Activated T-cell treated with anti-CD3 and anti-CD28 coated beads for 4 hours (primary cell): ENCODE measurements around the gene FAT1.
"Not testable (repeated sequence)": the region's sequence is repeated elsewhere in the genome, so short reads cannot be mapped to it uniquely, and the experiment has no call there.

ENCODE experiments used
- DNase-seq: peaks from one replicate; pipeline ENCODE4 v3.0.0-alpha.2; 2020

Gene FAT1, protein sequence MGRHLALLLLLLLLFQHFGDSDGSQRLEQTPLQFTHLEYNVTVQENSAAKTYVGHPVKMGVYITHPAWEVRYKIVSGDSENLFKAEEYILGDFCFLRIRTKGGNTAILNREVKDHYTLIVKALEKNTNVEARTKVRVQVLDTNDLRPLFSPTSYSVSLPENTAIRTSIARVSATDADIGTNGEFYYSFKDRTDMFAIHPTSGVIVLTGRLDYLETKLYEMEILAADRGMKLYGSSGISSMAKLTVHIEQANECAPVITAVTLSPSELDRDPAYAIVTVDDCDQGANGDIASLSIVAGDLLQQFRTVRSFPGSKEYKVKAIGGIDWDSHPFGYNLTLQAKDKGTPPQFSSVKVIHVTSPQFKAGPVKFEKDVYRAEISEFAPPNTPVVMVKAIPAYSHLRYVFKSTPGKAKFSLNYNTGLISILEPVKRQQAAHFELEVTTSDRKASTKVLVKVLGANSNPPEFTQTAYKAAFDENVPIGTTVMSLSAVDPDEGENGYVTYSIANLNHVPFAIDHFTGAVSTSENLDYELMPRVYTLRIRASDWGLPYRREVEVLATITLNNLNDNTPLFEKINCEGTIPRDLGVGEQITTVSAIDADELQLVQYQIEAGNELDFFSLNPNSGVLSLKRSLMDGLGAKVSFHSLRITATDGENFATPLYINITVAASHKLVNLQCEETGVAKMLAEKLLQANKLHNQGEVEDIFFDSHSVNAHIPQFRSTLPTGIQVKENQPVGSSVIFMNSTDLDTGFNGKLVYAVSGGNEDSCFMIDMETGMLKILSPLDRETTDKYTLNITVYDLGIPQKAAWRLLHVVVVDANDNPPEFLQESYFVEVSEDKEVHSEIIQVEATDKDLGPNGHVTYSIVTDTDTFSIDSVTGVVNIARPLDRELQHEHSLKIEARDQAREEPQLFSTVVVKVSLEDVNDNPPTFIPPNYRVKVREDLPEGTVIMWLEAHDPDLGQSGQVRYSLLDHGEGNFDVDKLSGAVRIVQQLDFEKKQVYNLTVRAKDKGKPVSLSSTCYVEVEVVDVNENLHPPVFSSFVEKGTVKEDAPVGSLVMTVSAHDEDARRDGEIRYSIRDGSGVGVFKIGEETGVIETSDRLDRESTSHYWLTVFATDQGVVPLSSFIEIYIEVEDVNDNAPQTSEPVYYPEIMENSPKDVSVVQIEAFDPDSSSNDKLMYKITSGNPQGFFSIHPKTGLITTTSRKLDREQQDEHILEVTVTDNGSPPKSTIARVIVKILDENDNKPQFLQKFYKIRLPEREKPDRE (N-terminal part only)

DNA sequence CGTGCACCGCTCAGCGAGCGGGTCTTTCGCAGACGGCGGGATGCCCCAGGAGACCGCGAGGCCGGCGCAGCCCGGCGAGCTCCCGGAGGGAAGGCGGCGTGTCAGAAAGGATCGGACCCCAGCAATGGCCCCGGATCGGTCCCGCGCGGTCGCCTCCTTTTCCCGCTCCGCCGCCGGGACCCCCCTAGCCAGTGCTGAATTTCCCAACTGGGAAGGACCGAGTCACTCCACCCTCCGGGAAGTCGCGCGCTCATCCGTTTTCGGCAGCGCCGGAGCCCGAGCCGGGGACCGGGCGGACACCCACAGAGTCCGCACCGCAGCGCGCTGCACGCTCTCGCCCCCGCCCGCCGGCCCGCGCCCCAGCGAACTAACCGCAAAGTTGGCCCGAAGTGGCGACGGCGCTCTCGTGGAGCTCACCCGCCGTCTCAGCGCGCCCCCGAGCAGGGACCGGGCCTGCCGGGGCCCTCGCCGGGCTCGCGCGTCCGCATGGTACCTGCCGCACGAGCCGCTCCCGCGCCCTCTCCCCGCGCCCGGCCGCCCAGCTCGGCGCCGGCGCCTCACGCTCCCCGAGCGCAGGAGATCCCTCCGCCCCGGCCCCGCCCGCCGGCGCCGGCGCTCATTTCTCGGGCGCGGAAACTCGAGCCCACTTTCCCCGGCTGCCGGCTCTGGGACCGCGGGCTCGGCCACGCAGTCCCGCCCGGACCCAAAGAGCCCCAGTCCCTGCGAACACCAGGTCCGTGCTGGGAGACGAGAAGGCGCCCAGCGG lies at the start of gene FAT1:
FAT1 (minus strand) TSS at position 565 of the 766 bp plus-strand sequence. CDS start 14,029 bp downstream, outside the sequence.
- no peak for DNase-seq

DNA sequence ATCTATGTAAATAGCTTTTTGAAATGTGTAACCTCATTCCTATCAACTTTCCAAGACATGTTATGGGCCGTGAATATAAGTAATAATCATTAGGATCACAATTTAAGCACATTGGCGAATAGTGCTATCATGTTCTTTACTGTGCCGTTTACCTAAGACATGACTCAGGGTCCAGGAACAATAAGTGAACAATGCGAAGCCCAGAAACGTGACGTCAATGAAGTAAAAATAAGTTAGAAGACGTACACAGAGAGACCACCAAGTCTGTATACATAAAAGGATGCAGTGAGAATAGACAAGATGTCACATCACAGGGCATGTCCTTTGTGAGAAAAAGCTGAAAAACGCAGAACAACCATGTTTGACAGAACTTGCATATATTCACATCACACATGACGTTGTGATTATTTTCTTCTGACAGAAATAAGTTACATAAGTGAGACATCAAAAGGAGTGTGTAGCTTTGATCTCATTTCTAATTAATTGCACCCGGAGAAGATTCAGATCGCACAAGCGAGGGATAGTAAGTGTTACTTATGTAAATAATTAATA lies 49.4 kb upstream of the FAT1 start:
- no peak for DNase-seq

GRCh38 chr4:186771624-186772023 lies 48.0 kb upstream of the FAT1 start:
- DNase-seq, result no peak

- DNase-seq, result no peak
Observed at GRCh38 chr4:186770481-186771175, 47.0 kb upstream of the FAT1 start.

- no peak for DNase-seq
Observed at GRCh38 chr4:186767794-186768193, 44.1 kb upstream of the FAT1 start.

DNA sequence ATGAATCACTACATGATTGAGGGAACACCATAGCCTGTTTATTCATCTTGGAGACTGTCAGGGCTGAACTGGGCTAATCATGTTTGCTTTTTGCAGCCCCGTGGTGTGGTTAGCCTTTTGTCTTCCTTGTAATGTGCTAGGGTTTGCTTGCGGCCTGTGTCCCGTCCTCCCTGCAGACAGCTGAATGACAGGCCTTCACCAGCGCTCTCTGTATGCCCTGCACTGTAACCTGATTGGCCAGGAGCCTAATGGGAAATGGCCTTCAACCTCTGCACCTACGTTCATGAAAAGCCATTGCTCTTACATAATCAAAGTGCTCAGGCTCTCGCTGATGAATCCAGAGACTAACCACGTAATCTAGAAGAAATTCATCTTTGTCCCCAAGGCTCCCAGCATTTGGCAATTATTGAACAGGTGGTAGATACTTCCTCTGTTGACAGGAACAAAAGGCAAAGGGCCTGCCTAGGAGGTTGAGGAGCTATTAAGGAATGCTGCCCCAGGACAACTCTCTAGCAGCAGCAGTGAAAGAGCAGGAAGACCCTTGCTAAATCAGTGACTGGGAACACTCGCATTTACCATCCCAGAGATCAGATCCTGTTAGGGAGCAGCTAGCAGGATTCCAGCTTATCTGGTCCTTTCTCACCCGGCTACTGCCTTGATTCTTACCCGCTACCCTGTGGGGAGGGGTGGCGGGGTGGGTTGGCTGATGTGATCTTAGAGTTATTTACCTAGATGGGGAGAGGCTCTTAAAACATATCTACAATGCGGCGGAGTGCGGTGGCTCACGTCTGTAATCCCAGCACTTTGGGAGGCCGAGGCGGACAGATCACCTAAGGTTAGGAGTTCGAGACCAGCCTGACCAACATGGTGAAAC lies 42.3 kb upstream of the FAT1 start:
- no peak for DNase-seq

DNA sequence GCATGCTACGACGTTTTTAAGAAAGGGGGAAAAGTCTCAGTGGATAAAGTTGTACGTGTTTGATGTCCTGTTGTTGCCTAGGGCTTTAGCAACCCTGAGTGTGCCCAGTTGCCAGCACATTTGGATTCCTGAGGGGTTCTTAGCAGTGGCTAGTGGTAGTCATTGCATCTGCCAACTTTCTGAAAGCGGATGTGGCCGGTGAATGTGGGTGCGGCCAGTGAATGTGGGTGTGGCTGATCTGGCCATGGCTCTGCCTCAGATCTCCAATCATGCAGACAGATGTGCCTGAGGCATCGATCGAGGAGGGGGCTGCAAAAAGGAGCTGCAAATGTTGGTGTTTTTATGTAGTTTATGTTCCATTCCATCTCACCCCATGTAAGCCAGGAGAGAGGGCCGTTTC lies 41.5 kb upstream of the FAT1 start:
- DNase-seq, result no peak

- no peak for DNase-seq
Observed at GRCh38 chr4:186764457-186764856, 40.8 kb upstream of the FAT1 start.

DNA sequence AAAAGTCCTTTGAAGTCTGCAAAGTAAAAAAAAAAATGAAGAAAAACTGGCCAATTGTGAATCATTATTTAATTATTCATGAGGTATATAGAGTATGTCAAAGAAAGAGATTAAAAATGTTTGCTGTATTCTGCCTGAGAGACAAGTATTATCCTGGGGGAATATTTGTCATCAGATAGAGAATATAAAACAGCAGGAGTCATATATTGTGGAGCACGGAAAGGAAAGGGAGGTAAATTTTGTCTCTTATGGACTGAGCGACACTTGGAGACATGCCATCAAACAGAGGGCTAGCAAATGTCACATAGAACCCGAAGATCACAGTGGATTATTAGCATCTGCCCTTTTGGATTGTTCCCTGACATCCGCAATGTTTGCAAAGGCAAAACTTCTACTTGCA lies 39.2 kb upstream of the FAT1 start:
- DNase-seq, result no peak

DNA sequence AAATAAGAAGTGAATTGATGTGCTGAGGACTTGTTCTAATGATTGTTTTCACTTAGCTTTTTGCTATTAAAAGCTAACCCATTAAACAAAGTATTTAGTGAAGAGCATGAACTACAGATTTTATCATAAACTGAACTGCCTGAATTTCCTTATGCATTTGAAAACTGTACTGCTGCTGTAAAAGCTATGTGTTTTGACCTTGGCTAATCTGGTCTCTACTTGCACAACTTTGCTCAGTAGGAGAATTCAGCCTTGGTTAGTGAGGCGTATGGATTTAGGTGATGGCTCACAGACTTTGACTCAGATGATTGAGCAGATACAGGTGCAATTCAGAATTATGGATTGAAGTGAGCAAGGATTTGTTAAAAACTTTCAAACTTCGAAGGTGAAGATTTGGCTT lies 38.7 kb upstream of the FAT1 start:
- DNase-seq, result no peak

GRCh38 chr4:186761956-186762355 lies 38.3 kb upstream of the FAT1 start:
- not testable (repeated sequence) for DNase-seq

GRCh38 chr4:186761393-186761792 lies 37.7 kb upstream of the FAT1 start:
- no peak for DNase-seq

GRCh38 chr4:186760576-186760975 lies 36.9 kb upstream of the FAT1 start:
- no peak for DNase-seq

DNA sequence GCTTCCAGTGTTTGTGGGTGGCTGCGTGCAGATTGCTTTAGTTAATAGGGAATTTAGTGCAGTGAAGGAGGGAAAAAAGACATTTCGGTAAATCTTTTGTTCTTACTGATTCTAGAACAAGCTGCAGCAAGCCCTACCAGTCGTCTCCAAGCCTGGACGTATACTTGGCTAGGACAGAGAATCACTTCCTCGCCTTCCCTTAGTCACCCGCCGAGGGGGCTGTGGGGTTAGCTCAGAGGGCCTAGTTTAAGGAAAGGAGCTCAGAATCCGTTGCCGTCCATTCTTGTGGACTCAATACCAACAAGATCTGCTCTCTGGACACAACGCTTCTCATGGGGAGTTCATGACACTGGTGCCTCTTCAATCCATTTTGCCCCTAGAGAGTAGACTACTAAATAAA lies 36.3 kb upstream of the FAT1 start:
- DNase-seq, result no peak

DNA sequence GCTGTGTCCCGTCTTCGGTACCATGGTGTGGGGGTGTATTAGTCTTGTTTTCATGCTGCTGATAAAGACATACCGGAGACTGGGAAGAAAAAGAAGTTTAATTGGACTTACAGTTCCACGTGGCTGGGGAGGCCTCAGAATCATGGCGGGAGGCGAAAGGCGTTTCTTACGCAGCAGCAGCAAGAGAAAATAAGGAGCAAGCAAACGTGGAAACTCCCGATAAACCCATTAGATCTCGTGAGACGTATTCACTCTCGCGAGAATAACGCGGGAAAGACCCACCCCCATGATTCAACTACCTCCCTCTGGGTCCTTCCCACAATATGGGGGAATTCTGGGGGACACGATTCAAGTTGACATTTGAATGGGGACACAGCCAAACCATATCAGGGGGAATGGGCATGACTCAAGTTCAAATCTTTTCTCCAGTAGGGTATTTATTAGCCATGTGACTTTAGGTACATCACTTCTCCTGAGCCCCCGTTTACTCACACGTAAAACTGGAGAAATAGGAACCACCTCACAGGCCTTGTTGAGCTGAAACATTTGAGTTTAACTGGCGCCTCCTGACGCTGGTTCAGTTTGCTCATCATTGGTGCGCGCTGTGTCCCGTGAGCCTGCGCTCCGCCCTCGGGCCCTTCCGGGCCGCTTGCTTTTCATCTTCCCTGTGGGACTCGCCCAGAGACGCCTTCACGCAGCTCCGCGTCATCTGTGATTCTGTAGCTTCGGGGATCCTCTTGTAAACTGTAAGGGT lies 35.5 kb upstream of the FAT1 start:
- DNase-seq, result no peak

GRCh38 chr4:186757696-186758355 lies 34.2 kb upstream of the FAT1 start:
- no peak for DNase-seq

DNA sequence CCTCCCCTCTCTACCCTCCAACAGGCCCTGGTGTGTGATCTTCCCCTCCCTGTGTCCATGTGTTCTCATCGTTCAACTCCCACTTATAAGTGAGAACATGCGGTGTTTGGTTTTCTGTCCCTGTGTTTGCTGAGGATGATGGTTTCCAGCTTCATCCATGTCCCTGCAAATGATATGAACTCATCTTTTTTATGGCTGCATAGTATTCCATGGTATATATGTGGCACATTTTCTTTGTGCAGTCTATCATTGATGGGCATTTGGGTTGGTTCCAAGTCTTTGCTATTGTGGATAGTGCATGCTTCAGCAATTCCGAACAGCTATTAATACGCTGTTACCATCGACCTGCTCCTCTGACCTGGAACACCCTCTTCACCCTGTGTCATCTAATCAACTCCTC lies 32.9 kb upstream of the FAT1 start:
- DNase-seq, result not testable (repeated sequence)

- no peak for DNase-seq
Observed at GRCh38 chr4:186755550-186756519, 32.2 kb upstream of the FAT1 start.
